Gastrocnemius medialis (tissue), 4 donors: ENCODE data around the gene SLC12A3.

Source experiments
- POLR2A ChIP-seq, 2 donors: fragments of 450-650 bp; IDR thresholded peaks; one replicate each; pipeline ENCODE4 v1.6.1; 2017; ENCODE audit warnings: antibody characterized with exemption in 2 of 2, mild to moderate bottlenecking in 2 of 2, moderate library complexity in 2 of 2
- TF ChIP-seq, protein P1 (sequence below), 5 experiments: fragments of 450-650 bp in 3 of 5; fragments of 200-600 bp in 2 of 5; sonication (generic) in 2 of 5; IDR thresholded peaks in 4 of 5; conservative IDR thresholded peaks in 1 of 5; 1 replicate in 4 of 5; 2 replicates in 1 of 5; pipeline ENCODE4 v1.5.1; 2016 to 2019; ENCODE audit warnings: antibody characterized with exemption in 5 of 5, mild to moderate bottlenecking in 3 of 5, moderate library complexity in 3 of 5

DNA sequence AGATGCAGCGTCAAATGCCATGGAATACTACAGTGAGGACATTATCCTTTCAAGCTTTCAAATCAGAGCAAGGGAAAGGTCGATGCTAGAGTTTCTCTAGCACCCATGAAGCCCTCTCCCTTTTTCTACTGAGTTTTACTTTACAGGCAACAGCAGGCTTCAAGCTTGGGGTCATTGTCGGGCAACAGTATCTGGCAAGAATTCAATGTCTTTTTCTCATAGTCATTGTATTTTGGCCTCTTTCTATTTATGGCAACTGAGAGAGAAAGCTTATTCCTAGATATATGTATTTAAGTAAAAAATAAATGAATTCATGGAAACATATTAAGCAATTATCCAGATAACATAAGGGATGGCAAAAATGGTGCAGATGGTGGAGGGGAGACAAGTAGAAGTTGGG, 96.4 kb downstream of the SLC12A3 start:
- TF ChIP-seq, protein P1, sequence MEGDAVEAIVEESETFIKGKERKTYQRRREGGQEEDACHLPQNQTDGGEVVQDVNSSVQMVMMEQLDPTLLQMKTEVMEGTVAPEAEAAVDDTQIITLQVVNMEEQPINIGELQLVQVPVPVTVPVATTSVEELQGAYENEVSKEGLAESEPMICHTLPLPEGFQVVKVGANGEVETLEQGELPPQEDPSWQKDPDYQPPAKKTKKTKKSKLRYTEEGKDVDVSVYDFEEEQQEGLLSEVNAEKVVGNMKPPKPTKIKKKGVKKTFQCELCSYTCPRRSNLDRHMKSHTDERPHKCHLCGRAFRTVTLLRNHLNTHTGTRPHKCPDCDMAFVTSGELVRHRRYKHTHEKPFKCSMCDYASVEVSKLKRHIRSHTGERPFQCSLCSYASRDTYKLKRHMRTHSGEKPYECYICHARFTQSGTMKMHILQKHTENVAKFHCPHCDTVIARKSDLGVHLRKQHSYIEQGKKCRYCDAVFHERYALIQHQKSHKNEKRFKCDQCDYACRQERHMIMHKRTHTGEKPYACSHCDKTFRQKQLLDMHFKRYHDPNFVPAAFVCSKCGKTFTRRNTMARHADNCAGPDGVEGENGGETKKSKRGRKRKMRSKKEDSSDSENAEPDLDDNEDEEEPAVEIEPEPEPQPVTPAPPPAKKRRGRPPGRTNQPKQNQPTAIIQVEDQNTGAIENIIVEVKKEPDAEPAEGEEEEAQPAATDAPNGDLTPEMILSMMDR (IDR thresholded peaks at IDR 0.05 in 4 of 5, conservative IDR thresholded peaks at IDR 0.05 in 1 of 5), result no peak
- TF ChIP-seq POLR2A (IDR thresholded peaks at IDR 0.05), result no peak
